Endothelial cell of umbilical vein (primary cell): ENCODE measurements around the gene KCTD5. TPM values are rescaled to one million over a fixed set of nuclear protein-coding genes. Genes with fewer than 3 reads are reported as not detected.

Experiments
- BruUV-seq: library from RNA; stranded (reverse); fragments of 400-500 nt; replicated peaks from 2 replicates; lab custom pipeline; 2021; lab: Mats Ljungman, UMichigan
- CTCF ChIA-PET: fragments of 300-600, 350-600 bp; sonication (Branson Sonifier 250); formaldehyde crosslinking; loops from one replicate; lab custom pipeline; 2021; ENCODE audit warnings: antibody characterized with exemption, inconsistent platforms; lab: Charles Lee
- POLR2A ChIA-PET: fragments of 300-600, 350-600 bp; sonication (Branson Sonifier 250); formaldehyde crosslinking; loops from one replicate; lab custom pipeline; 2021; ENCODE audit warnings: antibody characterized with exemption, inconsistent platforms; lab: Charles Lee
- DNase-seq: peaks from one replicate; pipeline ENCODE4 v3.0.0-alpha.2; 2011; ENCODE audit warnings: low read depth, low spot score
- FAIRE-seq: peaks from 2 replicates; lab custom pipeline; 2011; peaks lifted over from hg19 to GRCh38; lab: Jason Lieb, UNC
- H2AFZ ChIP-seq: 2 replicates; pipeline ENCODE4 v1.6.0; 2012; ENCODE audit warnings: low read depth, low read length, control low read depth, inconsistent platforms
- H3K27ac ChIP-seq: 2 replicates; pipeline ENCODE4 v1.5.1; 2011; ENCODE audit warnings: low read depth, mild to moderate bottlenecking, control low read depth, low read length, moderate library complexity; ENCODE audit not compliant: insufficient read depth
- H3K27me3 ChIP-seq, 2 experiments: 2 replicates each; pipeline versions ENCODE4 v1.6.0 to v1.6.1; 2011; ENCODE audit warnings: low read length in 2 of 2, mixed read lengths in 1 of 2; ENCODE audit not compliant: control insufficient read depth in 2 of 2, insufficient read depth in 2 of 2
- H3K36me3 ChIP-seq, 2 experiments: 2 replicates in 1 of 2; 3 replicates in 1 of 2; pipeline ENCODE4 v1.5.1; 2011; ENCODE audit warnings: low read length in 2 of 2, mild to moderate bottlenecking in 1 of 2, moderate library complexity in 1 of 2; ENCODE audit not compliant: control insufficient read depth in 2 of 2, insufficient read depth in 2 of 2; ENCODE audit errors: extremely low read depth in 1 of 2
- H3K4me1 ChIP-seq: 3 replicates; pipeline ENCODE4 v1.5.1; 2011; ENCODE audit warnings: mild to moderate bottlenecking, low read length; ENCODE audit not compliant: control insufficient read depth, insufficient read depth; ENCODE audit errors: extremely low read depth
- H3K4me2 ChIP-seq: 2 replicates; pipeline ENCODE4 v1.6.1; 2011; ENCODE audit warnings: low read length, control low read depth, mixed read lengths; ENCODE audit not compliant: insufficient read depth
- H3K4me3 ChIP-seq, 3 experiments: fragments of 200-600 bp in 1 of 3; sonication (generic), shearing (Covaris generic) in 1 of 3; replicated peaks in 1 of 3; 2 replicates each; pipeline ENCODE4 v1.5.1; 2011 to 2016; ENCODE audit warnings: control low read depth in 3 of 3, low read length in 3 of 3, mild to moderate bottlenecking in 2 of 3, inconsistent platforms in 1 of 3, low read depth in 1 of 3, moderate library complexity in 1 of 3; ENCODE audit not compliant: insufficient read depth in 1 of 3
- H3K79me2 ChIP-seq: 2 replicates; pipeline ENCODE4 v1.6.0; 2012; ENCODE audit warnings: low read length, inconsistent platforms; ENCODE audit not compliant: control insufficient read depth, insufficient read depth
- H3K9ac ChIP-seq: replicated peaks from 2 replicates; pipeline ENCODE3; 2011; ENCODE audit warnings: low read length, control low read depth; ENCODE audit not compliant: insufficient read depth; ENCODE audit errors: extremely low read depth
- H3K9me1 ChIP-seq: replicated peaks from 3 replicates; pipeline ENCODE4 v1.6.0; 2011; ENCODE audit warnings: mild to moderate bottlenecking, low read length; ENCODE audit not compliant: control insufficient read depth, insufficient read depth; ENCODE audit errors: extremely low read depth
- H3K9me3 ChIP-seq: replicated peaks from 2 replicates; pipeline ENCODE4 v1.5.1; 2012; ENCODE audit warnings: low read length, inconsistent platforms; ENCODE audit not compliant: control insufficient read depth, insufficient read depth
- H4K20me1 ChIP-seq: replicated peaks from 2 replicates; pipeline ENCODE3; 2011; ENCODE audit warnings: mild to moderate bottlenecking, low read length; ENCODE audit not compliant: control insufficient read depth, insufficient read depth; ENCODE audit errors: extremely low read depth
- EZH2 ChIP-seq: IDR thresholded peaks from 2 replicates; pipeline ENCODE4 v1.6.1; 2012; ENCODE audit warnings: borderline replicate concordance, low read depth, mild to moderate bottlenecking, moderate library complexity, low read length, inconsistent platforms; ENCODE audit not compliant: severe bottlenecking
- FOS ChIP-seq: IDR thresholded peaks from 2 replicates; pipeline ENCODE4 v1.6.1; 2011; ENCODE audit warnings: mild to moderate bottlenecking, low read length, moderate library complexity, borderline replicate concordance; ENCODE audit not compliant: insufficient read depth
- MYC ChIP-seq: IDR thresholded peaks from one replicate; pipeline ENCODE4 v1.6.1; 2011; ENCODE audit warnings: mild to moderate bottlenecking, low read depth, low read length
- POLR2A ChIP-seq: IDR thresholded peaks from 2 replicates; pipeline ENCODE4 v1.6.1; 2012; ENCODE audit warnings: low read depth, mild to moderate bottlenecking, control low read depth, low read length
- POLR2AphosphoS5 ChIP-seq: IDR thresholded peaks from 2 replicates; pipeline ENCODE4 v1.6.1; 2012; ENCODE audit warnings: low read depth, mild to moderate bottlenecking, control low read depth, low read length, moderate library complexity; ENCODE audit not compliant: insufficient read depth
- dilution Hi-C: fragments of 300-500 bp; cut with MboI; formaldehyde crosslinking; loops from one replicate; pipeline ENCODE4 v1.15.0; 2019; ENCODE audit warnings: low sequenced_read_pairs; ENCODE audit not compliant: extremely low pct_ligation_motif_present
- intact Hi-C: fragments of 100-400 bp; cut with micrococcal nuclease; formaldehyde crosslinking; loops from one replicate; pipeline ENCODE4 v1.10.0; 2022
- polyA plus RNA-seq, 4 experiments: library from polyadenylated mRNA; depleted of rRNA in 3 of 4; stranded (reverse) in 3 of 4; unstranded in 1 of 4; fragments of >200 nt; gene quantifications; 2 replicates each; pipeline versions ENCODE4 v1.2.1 to v1.2.3, GENCODE V29; 2011 to 2012; ENCODE audit warnings: missing spikeins in 1 of 4
- total RNA-seq: library from RNA; stranded (reverse); gene quantifications from 2 replicates; pipeline ENCODE4 v1.2.3, GENCODE V29; 2021
- TF ChIP-seq, protein P1 (sequence below): IDR thresholded peaks from 2 replicates; pipeline ENCODE4 v1.6.1; 2011; ENCODE audit not compliant: insufficient read depth, insufficient read length

Gene KCTD5
- total and polyA plus RNA-seq, 2 donors (not counting 3 experiments of a cell fraction or from before 2014, with no cell fraction given) = 32.2 to 42.0 TPM

DNA sequence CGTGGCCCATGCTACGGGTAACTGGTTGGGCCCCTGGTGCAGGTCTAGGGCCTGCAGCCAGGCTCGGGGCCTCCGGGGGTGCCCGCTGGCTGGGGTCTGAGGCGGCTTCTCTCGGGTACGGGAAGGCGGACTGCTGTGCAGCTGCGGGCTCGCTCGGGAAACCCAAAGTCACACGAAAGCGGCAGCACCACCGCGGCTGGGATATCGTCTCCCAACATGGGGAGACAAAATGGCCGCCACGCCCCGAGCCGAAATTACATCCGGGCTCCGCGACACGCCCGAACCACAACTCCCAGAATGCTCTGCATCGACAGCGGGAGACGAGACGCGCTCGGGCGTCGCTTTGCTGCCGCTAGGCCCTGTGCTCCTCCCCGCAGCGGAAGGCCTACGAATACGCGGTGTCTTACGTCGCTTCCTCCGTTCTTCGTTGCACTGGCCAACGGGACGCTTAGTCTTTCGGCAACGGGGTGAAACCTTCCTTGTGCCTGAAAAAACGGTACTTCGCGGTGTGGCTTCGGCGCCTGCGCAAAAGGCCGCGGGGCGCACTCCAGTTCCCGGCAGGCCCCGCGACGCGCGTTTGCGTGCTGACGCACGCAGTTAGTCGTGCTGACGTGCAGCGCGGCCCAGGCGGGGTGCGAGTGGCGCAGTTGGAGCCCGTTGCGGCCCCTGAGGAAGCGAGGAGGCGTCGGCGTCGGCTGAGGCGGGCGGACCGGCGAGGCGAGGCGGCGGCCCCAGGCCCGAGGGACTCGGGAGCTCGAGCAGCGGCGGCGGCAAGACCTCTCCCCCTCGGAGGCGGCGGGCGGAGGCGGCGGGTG lies 69.9 kb downstream of the KCTD5 start, which contains the start of gene SRRM2:
Gene SRRM2 (plus strand): TSS at position 604 of the 815 bp plus-strand sequence. CDS start 3,727 bp downstream, outside the sequence.
- H3K36me3 ChIP-seq = peaks cover 2 to 3% of the 10 kb centered on the region in 2 experiments
- H2AFZ ChIP-seq = peak within 1 kb of the TSS; percentile 36
- H3K9ac ChIP-seq = peak within 1 kb of the TSS; percentile 69
- intact Hi-C loops (loop anchor here (1.0 to 5.0 kb wide), 4 partner anchors 25 to 750 kb away; partner anchors contain the start of genes CLUAP1, ELOB and KCTD5), dilution Hi-C loops (no loop called here)
- peaks cover 23% of the 10 kb centered on the region for H4K20me1 ChIP-seq
- peaks cover 44% of the 10 kb centered on the region for H3K79me2 ChIP-seq
- FAIRE-seq (peak; percentile 96), DNase-seq (peak; percentile 98)
- peak within 1 kb of the TSS; percentile 65 for H3K27ac ChIP-seq
- ChIA-PET CTCF (interaction anchor here (0.6 to 1.3 kb wide), 2 partner anchors 20 to 136 kb away, joined by 3 read pairs; no protein-coding TSS in a partner anchor), POLR2A (interaction anchor here (0.5 to 1.0 kb wide), 3 partner anchors 70 to 272 kb away, joined by 3 to 7 read pairs (median 4); partner anchors contain the start of gene KCTD5)
- no TSS peak for BruUV-seq
- peak within 1 kb of the TSS; percentile 91 to 96 (median 93) for H3K4me3 ChIP-seq
- H3K4me1 ChIP-seq = peaks cover 26% of the 10 kb centered on the region
- H3K27me3 ChIP-seq = no peaks in the 10 kb centered on the region
- no peaks in the 10 kb centered on the region for H3K9me3 ChIP-seq
- no peaks in the 10 kb centered on the region for H3K9me1 ChIP-seq
- peak within 1 kb of the TSS; percentile 98 for H3K4me2 ChIP-seq
- TF ChIP-seq MYC (peak; percentile 75), POLR2A (peak; percentile 81), EZH2 (no peak), FOS (no peak), POLR2AphosphoS5 (peak; percentile 94)
- TF ChIP-seq, protein P1, sequence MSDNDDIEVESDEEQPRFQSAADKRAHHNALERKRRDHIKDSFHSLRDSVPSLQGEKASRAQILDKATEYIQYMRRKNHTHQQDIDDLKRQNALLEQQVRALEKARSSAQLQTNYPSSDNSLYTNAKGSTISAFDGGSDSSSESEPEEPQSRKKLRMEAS = peak; percentile 40
